ENCODE results near the gene MRPL55. TPM values are rescaled to one million over a fixed set of nuclear protein-coding genes. Genes with fewer than 3 reads are reported as not detected.

MRPL55 gene
- total RNA-seq, 1 donor from 2014 or later = 43.7 TPM

DNA sequence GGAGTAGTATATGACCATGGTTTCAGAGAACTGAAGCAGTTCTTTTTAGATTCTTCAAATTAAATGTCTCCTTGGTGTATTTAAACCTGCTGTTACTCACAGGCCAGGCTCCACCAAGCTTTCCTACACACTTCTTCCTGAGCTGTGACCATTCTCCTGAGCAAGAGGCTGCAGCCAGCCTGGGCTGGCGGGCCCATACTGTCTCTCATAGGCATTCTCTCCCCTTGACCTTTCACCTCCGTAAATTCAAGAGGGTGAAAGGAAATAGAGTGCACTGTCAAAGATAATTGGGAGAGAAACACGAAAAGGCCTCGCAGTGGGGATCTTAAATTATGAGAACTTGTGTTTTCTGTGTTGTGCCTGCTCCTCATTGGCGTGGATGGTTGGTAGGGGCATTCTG, 24.3 kb downstream of the MRPL55 start:
- DNase-seq (ENCODE audit: low spot score) = no peak

DNA sequence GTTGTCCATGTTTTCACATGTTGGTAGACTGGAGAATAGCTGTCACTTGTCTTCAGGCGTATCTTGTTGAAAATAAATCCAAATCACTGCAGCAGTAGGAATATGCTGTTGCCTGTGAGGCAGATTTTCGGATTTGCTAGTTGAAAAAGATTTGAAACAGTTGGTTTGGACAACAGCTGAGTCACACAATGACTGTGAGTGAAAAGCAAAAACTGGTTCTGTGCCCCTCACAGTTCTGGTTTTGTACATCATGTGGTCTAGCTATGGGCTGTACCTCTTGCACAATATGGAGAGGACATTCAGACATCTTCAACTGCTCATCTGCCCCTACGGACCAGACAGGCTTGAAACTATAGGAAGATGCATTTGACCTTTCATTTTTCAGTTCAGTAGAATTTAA, 24.8 kb downstream of the MRPL55 start:
- DNase-seq (ENCODE audit: low spot score) = no peak

DNA sequence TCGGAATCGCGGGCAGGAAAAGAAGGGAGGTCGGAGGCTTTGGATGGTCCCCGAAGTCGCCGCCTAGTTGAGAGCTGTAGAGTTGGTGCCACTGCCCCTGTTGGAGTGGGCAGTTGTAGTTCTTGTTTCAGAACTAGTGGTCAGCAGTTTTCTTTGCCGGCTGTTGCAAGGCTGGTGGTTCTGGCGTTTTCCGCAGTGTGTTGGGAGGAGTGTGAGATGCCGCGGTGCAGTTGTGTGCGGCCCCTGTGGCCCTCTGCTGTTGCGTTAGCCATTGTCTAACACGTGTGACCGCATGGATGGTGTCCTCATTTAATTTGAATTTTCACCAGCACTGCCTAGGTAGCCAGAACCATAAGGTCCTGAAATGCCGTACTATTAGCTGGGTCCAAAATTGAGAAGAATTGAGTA, 25.2 kb downstream of the MRPL55 start:
- DNase-seq (ENCODE audit: low spot score) = no peak

DNA sequence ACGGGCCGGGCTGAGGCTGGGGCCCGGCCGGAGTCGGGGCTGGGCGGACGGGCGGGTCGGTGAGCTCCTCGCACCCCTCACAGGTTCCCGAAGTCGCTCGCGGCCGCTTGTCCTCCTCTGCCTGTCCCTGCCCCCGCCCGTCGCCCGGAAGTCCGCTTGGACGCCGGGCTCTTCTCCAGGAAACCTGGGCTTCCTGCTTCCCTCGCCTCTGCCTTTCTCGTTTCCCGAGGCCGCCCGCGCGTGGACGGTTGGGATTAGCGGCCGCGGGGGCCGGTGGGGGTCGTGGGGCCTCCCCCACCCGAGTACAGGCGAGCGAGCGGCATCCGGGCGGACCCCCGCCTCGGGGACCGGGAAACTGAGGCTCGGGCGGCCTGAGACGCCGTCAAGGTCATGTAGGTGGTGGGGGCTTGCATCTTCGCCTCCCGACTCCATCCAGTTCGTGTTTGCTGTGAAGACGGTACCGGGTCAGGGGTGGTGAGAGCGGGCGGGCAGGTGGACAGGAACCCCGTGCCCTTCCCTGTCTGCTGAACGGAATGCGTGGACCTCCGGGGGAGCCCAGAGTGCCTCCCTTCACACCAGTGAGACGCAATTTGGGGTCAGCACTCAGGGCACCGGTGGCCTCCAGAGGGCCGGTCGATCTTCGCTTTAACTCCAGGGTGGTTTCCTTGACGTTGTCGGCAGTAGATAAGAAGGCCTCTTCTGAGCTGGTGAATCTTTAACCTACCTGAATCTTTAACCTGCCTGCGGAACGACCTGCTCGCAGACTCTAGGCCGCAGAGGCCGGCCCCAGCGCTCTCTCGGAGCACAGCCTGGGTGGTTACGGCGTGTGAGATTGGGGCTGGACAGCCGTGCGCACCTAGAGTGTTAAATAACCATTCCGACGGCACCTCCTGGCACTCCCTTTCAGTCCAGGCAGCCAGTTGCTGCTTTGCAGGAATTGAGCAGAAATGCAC, 25.9 kb downstream of the MRPL55 start:
- DNase-seq (ENCODE audit: low spot score) = peak; percentile 68

DNA sequence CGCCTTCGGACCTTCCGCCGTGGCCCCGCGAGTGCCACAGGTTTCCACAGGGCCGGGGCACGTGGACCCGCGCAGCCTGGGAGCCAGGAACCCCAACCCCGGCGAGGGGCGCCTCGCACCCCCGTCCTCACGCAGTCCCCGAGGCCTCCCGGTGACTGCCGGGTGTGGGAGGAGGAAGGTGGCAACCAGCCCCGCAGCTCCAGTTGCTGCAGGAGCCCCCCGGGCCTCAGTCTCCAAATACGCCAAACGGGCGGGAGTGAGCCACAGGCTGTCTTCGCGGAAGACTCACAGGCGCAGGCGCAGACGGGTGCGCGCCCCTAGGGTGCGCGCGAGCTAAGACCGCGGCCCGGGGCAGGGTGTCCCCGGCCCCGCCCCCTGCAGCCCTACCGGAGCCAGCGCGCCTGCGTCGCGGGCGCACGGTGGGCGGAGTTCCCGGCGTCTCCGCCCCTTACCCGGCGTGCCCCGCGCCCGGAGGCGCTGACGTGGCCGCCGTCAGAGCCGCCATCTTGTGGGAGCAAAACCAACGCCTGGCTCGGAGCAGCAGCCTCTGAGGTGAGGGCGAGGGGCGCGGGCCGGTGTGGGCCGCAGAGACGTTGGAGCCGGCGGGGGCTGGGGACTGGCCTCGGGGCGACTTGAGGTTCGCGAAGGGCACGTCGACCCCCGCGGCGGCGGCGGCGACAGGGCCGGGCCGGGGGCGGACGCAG, 26.7 kb downstream of the MRPL55 start, which contains the start of gene ARF1:
Gene ARF1, plus strand, starts transcription at position 495 of the 704 bp plus-strand sequence. CDS start 14,407 bp downstream, outside the sequence.
- peak; percentile 92 for DNase-seq (ENCODE audit: low spot score)

DNA sequence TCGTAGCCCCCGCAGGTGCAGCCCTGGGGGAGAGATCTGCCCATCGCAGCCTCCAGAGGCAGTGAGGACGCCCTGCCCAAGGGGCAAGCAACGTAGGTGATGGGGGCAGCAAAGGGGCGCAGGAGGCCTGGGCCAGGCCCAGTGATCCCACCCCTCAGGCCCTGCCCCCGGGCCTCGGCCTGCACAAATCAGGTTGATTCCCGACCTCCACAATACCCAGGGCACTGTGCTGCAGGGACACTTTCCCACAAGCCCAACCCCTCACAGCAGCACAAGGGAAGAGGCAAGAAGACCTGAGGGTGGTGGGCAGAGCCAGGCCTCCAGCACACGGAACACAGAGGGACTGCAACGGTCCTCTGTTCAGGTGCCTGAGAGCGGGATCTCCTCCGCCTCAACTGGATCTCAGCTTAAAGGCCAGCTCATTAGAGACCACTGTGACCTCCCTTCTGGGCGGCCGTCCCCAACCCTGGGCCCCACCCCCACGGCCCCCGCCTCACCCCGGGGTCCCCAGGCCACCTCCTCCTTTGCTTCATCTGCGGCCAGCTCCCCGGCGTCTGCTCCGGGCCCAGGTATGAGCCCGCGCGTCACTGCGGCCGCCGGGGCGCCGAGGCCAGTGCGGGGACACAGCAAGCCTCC, 27.4 kb downstream of the MRPL55 start:
- DNase-seq (ENCODE audit: low spot score) = no peak

DNA sequence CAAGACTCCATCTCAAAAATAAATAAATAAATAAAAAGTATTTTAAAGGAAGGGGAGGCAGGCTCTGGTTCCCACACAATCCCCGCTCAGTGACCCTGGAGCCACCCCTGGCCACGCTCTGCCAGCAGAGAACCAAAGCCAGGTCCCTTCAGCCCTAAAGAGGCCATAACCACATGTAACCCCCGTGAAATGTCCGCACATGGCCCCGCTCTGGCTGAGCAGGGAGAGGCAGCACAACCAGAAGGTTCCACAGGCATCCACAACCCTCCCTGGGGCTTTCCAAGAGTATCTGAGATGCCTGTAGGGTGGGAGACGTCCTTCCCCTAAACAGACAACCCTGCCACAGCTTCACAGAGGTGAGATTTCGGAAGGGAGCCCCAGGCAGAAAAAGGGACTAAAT, 28.0 kb downstream of the MRPL55 start:
- no peak for DNase-seq (ENCODE audit: low spot score)

DNA sequence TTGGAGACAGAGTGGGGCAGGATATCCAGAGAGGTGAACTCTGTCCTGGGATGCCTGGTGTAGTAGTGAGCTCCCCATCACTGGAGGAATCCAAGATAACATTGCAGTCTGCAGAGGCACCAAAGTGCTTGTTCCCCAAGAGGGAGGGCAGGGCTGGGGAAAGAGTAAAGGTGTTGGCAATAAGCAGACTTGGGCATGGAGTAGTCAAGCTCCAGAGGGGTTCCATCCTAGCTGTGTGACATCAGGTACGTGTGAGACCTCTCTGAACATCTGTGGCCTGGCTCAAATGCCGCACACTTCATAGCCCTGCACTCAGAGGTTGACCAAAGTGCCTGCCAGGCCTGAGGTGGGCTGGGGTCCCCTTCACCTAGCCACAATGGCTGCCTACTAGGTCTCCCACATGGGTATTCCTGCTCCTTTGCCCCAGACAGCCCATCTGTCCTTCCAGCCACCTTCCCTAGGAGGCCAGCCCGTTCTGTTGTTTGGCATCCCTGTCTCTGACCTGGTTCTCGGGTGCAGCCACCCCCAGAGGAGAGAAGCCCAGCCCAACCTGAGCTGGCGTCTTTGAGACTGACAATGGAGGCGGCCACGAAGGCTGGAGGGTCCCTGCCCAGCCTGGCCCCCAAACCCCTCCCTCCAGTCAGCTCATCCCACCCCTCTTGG, 29.4 kb downstream of the MRPL55 start:
- no peak for DNase-seq (ENCODE audit: low spot score)

DNA sequence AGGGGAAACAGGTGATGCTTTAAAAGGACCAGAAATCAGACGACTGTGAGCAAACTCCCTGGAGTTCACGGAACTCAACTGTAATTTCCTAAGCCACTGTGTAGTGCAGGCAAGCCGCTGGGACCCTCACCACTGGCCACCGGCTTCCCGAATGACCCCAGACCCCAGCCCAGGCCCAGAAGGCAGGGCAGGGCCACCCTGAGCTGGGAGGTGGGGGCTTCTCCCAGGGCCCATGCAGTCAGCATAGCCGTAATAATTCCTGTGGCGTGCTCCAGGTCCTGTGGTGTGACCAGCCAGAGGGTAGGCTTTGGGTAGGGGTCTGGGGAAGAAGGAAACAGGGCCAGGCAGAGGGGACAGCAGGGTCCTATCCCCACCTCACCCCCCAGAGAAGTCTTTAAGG, 30.1 kb downstream of the MRPL55 start:
- no peak for DNase-seq (ENCODE audit: low spot score)

DNA sequence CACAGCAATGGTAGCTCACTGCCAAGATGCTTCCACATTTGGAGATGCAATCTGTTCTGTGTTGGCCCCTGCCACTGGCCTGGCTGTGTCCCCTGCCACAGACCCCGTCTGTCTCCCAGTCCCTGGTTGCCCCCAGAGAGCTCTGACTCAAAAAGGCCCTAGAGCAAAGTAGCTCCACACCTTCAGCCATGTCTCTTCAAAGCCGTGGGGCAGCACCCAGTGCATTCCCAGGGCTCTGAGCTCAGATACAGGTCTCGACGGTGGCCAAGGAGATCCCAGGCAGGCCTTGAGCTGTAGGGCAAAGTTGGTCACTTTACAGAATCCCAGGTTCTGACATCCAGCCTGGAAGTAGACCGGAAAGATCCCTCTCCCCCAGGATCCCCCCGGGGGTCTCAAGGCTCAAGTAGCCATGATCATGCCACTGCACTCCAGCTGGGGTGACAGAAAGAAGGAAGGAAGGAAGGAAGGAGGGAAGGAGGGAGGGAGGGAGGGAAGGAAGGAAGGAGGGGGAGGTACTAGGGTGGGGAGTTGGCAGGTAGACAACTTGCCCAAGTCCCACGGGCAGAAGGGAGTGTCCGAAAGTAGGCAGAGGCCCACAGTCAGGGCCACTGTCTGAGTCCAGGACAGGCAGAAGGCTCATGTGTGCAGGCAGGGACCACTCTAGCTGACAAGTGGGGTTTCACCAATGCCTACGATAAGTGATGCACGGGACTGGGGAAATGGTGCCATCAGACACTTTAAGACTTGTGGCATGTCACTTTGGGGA, 31.4 kb downstream of the MRPL55 start:
- DNase-seq (ENCODE audit: low spot score) = no peak

DNA sequence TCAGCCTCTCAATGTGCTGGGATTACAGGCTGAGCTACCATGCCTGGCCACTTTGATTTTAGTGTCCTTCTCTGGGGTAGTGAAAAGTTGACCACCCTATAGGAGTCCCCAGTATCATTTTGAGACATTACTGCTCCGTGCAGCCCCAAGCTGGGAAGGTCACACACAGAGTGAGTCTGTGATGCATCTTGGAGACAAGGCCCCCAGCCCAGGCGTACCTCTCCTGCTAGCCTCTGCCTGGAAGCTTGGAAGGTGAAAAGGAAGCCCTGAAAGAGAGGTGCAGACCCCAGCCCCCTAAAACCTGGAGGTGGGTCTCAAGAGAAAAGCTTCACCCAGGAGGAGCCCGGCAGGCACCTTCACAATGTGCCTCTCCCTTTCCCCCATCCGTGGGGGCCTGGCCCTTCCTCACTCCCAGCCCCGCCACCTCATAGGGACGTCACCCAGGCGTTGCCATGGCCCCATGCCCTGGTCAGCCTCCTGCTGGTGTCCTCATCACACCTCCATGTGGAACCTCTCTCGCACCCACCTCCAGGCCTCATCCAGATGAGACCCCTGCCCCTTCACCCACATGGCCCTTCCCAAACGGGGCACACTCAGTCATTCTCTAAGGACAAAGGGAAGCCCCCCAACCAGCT, 32.2 kb downstream of the MRPL55 start:
- DNase-seq (ENCODE audit: low spot score) = no peak

DNA sequence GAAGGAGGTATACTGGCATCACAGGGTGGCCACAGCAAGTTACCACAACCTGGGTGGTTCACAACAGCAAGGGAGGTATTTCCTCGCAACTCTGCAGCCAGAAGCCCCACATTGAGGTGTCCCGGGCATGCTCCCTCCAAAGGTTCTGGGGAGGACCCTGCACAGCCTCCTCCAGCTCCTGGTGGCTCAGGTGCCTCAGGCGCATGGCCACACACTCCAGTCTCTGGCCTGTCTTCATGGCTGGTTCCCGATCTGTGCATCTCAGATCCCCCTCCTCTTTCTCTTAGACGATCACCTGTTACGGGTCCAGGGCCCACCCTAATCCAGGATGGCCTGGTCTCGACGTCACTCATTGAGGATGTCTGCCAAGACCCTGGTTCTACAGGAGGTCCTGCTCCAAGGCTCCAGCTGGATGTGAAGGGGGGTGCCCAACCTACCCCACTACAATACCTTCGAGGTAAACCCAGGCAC, 33.3 kb downstream of the MRPL55 start:
- no peak for DNase-seq (ENCODE audit: low spot score)

DNA sequence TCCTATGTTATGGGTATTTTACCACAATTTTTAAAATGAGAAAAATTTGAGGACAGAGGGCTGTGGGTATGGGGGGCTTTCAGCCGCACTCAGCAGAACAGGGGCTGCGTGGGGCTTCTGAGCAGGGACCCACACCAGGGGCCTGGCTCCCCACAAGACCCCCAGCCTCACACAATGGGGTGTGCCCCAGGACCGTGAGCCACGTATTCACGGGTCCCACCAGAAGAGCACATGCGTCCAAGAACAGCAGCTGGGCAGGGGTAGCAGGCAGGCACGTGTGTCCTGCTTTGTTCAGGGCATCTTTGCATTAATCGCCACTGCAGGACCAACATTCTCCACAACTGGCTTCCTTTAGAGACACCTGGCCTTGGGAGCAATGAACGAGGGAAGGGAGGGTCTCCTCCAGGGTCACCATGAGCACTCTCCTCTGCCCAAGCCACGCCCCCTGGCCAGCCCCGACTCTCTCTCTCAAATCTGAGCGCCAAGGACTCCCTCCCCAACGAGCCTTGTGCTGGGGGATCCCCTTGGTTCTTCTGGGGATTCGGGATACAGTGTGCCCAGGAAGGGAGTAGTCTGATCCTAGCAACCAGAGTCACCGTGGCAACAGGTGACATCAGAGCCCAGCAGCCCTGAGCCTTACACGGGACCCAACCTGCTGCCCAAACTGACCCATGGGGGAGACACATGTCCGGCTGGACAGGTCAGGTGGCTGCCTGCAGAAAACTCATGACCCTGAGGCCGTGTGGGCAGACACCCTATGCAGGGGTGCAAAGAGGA, 34.0 kb downstream of the MRPL55 start:
- DNase-seq (ENCODE audit: low spot score) = no peak

DNA sequence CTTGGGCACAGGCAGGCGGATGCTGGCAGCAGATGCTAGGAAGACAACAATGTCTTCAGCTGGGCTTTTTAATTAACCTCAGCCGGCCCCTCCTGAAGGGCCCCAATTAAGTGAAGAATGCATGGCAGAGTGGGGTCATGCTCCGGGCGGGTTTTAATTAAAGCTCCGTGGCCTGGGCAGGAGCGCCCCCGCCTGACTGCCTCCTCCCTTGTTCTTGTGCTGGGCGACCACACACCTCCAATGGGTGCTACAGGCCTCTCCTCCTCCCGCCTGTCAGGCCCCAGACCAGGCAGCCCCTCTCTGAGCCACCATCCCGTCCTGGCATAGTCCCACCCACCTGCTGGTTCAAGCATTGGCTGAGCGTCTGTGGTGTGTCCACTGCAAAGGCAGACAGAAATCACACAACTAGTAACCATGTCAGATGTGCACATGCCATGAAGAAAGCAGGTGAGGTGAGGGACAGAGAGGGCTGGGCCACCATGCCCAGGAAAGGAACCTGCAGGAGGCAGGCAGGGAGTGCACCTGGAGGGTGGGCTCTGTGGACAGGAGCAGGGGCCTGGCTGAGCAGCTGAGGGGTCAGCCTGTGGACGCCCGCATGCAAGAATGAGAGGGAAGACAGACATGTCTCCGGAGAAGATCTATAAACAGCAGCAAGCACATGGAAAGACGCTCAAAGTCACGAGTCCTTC, 35.1 kb downstream of the MRPL55 start:
- no peak for DNase-seq (ENCODE audit: low spot score)

DNA sequence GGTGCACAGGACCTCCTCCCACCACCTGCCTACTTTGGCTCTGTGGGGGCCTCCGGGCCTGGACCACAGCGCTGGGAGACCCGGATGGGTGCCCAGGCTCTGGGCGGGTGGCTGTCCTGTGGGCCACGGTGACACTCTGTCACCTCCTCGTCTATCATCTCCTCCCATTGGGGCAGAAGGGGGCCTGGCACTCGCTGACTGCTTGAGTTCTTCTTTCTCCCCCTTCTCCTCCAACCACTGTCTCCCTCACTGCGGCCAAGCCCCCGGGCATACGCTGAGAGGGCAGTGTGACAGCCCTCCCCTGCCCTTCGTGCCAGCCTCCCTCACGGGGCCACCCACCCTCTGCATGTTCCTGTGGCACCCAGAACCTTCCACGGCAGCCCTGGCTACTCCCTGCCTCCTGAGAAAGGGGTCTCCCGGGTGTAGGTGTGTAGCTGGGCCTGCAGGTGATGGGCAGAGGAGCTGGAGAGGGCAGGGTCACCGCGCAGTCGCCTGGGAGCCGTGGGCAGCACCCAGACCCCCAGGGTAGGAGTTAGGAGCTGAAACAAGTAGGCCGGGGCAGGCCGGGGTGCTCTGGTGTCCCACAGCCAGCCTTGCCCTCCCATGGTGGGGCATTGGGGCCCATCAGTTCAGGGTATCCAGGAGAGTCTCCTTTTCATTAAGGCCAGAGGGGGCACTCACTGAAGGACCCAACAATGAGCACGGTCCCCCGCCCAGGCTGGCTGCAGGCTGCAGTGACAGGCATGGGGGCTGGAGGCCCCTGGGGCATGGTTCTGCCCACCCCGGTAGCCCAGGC, 35.8 kb downstream of the MRPL55 start:
- DNase-seq (ENCODE audit: low spot score) = no peak

DNA sequence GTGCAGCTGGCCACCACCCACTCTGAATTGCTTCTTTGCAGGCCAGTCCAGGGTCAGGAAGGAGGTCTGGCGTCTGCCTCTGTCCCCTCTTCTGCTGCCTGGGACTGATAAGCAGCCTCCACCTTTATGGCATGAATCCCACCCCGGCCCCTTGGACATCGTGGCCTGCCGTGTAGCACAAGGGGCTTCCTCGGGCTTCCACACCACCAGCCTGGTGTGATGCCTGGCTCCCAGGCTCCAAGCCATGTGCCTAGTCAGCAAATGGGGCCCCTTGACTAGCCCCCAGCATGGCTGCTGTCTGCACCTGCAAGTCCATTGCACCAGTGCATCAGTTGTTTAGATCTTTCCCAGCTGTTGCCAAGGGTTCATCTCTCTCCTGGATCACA, 36.4 kb downstream of the MRPL55 start:
- no peak for DNase-seq (ENCODE audit: low spot score)

DNA sequence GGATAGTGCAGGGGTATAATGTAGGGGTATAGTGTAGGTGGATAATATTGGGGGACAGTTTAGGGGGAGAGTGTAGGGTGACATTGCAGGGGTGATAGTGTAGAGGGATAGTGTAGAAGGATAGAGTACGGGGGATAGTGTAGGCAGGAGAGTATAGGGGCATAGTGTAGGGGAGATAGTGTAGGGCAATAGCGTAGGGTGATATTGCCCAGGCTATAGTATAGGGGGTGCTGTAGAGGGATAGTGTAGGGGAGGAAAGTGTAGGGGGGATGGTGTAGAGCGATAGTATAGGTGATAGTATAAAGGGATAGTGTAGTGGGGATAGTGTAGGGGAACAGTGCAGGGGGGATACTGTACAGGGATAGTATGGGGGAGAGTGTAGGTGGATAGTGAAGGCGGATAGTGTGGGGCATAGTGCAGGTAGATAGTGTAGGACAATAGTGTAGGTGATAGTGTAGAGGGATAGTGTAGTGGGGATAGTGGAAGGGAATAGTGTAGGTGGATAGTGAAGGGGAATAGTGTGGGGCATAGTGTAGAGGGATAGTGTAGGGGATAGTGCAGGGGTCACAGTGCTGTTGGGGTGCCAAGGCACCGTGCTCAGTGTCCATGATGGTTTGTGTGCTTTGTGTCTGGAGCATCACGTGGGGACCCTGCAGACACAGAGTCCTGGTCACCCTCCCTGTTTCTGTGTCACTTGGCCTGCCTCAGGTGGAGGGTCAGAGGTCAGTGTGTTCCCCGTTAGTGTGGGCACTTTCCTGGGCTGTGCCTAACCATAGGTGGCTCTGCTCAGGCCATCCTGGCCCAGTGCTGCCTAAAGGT, 37.1 kb downstream of the MRPL55 start:
- DNase-seq (ENCODE audit: low spot score) = no peak
